ENCODE results near the gene PDP2.

The PDP2 gene

DNA sequence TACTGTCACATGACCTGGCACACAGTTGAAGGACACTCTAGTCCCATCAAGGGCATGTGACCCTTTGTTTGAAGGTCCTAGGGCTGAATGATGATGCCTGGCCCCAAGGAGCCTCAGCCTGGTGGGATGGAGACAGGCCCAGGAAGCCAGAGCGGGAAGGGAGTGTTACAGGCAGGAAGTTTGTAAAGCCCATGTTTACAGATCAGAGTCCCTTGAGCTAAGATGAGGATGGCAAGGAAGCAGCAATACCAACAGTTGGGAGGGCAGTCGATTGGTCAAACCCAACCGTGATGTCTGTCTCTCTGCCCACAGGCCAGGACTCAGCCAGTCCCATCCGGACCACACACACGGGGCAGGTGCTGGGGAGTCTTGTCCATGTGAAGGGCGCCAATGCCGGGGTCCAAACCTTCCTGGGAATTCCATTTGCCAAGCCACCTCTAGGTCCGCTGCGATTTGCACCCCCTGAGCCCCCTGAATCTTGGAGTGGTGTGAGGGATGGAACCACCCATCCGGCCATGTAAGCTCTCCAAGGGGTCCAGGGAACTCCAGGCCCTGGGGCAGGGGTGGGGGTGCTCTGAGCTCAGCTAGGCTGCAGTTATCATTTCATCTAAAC is 57.5 kb downstream of the PDP2 start:
- peaks cover 64% of the 10 kb centered on the region for H3K36me3 ChIP-seq (ENCODE audit: insufficient read depth, insufficient read length, low read length)
- H3K27me3 ChIP-seq (ENCODE audit: insufficient read depth, insufficient read length) = no peaks in the 10 kb centered on the region
- no peak for DNase-seq (ENCODE audit: low read depth, low spot score)
- no peak overlapping the region for H3K4me3 ChIP-seq (ENCODE audit: insufficient read length, low read depth)
- no peaks in the 10 kb centered on the region for H3K9me3 ChIP-seq (ENCODE audit: insufficient read depth, low read length)
- H3K4me1 ChIP-seq (ENCODE audit: insufficient read depth, insufficient read length) = peaks cover 6% of the 10 kb centered on the region
- no peak for TF ChIP-seq YY1 (IDR thresholded peaks at IDR 0.05; ENCODE audit: insufficient read depth, insufficient read length)
- no peak for TF ChIP-seq ZNF274 (IDR thresholded peaks at IDR 0.05; ENCODE audit: low read depth, low read length)
- no peak for TF ChIP-seq SUZ12 (IDR thresholded peaks at IDR 0.05; ENCODE audit: extremely low read depth, insufficient read depth, insufficient read length)
- no peak overlapping the region for H3K9ac ChIP-seq (ENCODE audit: insufficient read length, low read depth)

DNA sequence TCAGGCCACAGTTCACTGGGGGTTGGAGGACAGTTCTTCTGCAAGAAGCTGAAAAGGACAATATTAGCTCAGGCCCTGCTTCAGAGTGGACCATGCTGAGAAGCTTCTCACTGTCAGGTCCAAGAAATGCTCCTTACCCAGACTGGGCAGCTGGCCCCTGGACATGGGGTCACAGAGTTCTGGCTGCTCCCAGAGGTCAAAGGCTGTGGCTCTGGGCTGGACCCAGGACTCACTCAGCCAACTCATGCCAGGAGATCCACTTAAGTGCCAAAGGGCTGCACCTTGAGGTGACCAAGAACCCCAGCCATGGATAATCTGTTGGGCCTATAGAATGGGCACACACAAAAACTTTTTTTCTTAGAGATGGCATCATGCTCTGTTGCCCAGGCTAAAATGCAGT is 59.1 kb downstream of the PDP2 start:
- TF ChIP-seq YY1 (IDR thresholded peaks at IDR 0.05; ENCODE audit: insufficient read depth, insufficient read length) = no peak
- TF ChIP-seq ZNF274 (IDR thresholded peaks at IDR 0.05; ENCODE audit: low read depth, low read length) = no peak
- no peak for TF ChIP-seq SUZ12 (IDR thresholded peaks at IDR 0.05; ENCODE audit: extremely low read depth, insufficient read depth, insufficient read length)
- Histone ChIP-seq H3K36me3 (ENCODE audit: insufficient read depth, insufficient read length, low read length) (peaks cover 77% of the 10 kb centered on the region), H3K9me3 (ENCODE audit: insufficient read depth, low read length) (no peaks in the 10 kb centered on the region), H3K4me1 (ENCODE audit: insufficient read depth, insufficient read length) (peaks cover 2% of the 10 kb centered on the region), H3K9ac (ENCODE audit: insufficient read length, low read depth) (no peak overlapping the region), H3K4me3 (ENCODE audit: insufficient read length, low read depth) (no peak overlapping the region), H3K27me3 (ENCODE audit: insufficient read depth, insufficient read length) (no peaks in the 10 kb centered on the region)
- DNase-seq (ENCODE audit: low read depth, low spot score) = no peak

DNA sequence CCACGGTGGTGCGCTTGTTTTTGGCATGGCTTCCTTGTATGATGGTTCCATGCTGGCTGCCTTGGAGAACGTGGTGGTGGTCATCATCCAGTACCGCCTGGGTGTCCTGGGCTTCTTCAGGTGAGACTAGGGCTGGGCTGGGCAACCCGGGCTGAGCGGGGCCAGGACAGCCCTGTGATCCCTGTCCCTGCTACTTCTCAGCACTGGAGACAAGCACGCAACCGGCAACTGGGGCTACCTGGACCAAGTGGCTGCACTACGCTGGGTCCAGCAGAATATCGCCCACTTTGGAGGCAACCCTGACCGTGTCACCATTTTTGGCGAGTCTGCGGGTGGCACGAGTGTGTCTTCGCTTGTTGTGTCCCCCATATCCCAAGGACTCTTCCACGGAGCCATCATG is 59.9 kb downstream of the PDP2 start:
- Histone ChIP-seq H3K9ac (ENCODE audit: insufficient read length, low read depth) (no peak overlapping the region), H3K4me3 (ENCODE audit: insufficient read length, low read depth) (no peak overlapping the region), H3K36me3 (ENCODE audit: insufficient read depth, insufficient read length, low read length) (peaks cover 77% of the 10 kb centered on the region), H3K27me3 (ENCODE audit: insufficient read depth, insufficient read length) (no peaks in the 10 kb centered on the region), H3K9me3 (ENCODE audit: insufficient read depth, low read length) (no peaks in the 10 kb centered on the region), H3K4me1 (ENCODE audit: insufficient read depth, insufficient read length) (no peaks in the 10 kb centered on the region)
- TF ChIP-seq SUZ12 (IDR thresholded peaks at IDR 0.05; ENCODE audit: extremely low read depth, insufficient read depth, insufficient read length) (no peak), YY1 (IDR thresholded peaks at IDR 0.05; ENCODE audit: insufficient read depth, insufficient read length) (no peak), ZNF274 (IDR thresholded peaks at IDR 0.05; ENCODE audit: low read depth, low read length) (no peak)
- no peak for DNase-seq (ENCODE audit: low read depth, low spot score)

Measured in NT2/D1 (cell line).